GM12865 (cell line): ENCODE data around the gene RADIL.
A peak's percentile ranks its signal among the peaks of the same experiment; 100 is the strongest.

Experiments
- DNase-seq: peaks from one replicate; pipeline ENCODE4 v3.0.0; 2010; ENCODE audit warnings: low read depth
- H3K4me3 ChIP-seq: 2 replicates; pipeline ENCODE4 v1.5.1; 2011; ENCODE audit warnings: mild to moderate bottlenecking, low read depth, low read length, control low read depth
- CTCF ChIP-seq: IDR thresholded peaks from 2 replicates; pipeline ENCODE4 v1.5.1; 2011; ENCODE audit warnings: low read length, control low read depth, low read depth, inconsistent platforms; ENCODE audit not compliant: insufficient read depth; ENCODE audit errors: missing control alignments

The RADIL gene

DNA sequence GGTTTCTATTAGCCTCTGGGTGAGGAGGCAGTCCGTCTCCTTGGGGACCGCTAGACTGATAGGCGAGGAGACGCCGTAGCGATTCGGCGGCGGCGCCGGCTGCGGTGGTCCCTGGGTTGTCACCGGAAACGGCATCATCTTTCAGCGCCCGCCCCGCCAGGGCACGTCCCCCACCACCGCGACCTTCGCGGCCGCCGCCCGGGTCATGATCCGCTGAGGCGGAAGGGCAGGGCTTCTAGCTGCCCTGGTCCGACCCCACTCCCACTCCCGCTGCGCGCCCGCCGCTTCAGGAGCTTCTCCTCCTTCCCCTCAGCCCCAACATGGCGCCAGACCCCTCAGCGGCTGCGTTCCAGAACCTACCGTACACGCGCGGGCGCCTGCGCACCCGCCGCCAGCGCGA, 21.8 kb downstream of the RADIL start, which contains the start of gene PAPOLB:
TSS of gene PAPOLB (minus strand) at position 358 of the 400 bp plus-strand sequence. CDS start at position 138, 220 bp downstream.
- DNase-seq, result peak; percentile 22
- no peak for TF ChIP-seq CTCF
- H3K4me3 ChIP-seq, result peak within 1 kb of the TSS; percentile 32

DNA sequence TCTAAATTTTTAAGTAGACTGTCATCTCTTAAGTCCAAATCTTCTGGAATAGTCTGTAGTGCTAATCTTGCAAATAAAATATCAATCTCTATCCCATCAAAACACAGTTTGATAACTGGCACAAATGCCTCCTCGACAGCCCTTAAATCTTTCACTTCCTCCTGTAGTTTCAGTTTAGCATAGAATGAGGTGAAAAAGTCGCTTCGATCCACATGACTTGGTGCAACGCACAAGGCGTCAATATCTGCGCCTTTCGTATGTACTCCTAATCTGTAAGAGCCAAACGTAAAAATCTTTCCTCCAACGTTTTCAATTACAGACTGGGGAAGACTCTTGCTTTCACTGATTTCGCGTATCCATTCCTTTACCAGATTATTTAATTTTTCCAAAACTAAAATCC, 22.3 kb downstream of the RADIL start:
- peak overlapping the region; percentile 11 for H3K4me3 ChIP-seq
- no peak for TF ChIP-seq CTCF
- DNase-seq, result peak; percentile 24

GRCh38 chr7:4857189-4857588, 26.3 kb downstream of the RADIL start:
- no peak for TF ChIP-seq CTCF
- no peak for DNase-seq
- no peak overlapping the region for H3K4me3 ChIP-seq

DNA sequence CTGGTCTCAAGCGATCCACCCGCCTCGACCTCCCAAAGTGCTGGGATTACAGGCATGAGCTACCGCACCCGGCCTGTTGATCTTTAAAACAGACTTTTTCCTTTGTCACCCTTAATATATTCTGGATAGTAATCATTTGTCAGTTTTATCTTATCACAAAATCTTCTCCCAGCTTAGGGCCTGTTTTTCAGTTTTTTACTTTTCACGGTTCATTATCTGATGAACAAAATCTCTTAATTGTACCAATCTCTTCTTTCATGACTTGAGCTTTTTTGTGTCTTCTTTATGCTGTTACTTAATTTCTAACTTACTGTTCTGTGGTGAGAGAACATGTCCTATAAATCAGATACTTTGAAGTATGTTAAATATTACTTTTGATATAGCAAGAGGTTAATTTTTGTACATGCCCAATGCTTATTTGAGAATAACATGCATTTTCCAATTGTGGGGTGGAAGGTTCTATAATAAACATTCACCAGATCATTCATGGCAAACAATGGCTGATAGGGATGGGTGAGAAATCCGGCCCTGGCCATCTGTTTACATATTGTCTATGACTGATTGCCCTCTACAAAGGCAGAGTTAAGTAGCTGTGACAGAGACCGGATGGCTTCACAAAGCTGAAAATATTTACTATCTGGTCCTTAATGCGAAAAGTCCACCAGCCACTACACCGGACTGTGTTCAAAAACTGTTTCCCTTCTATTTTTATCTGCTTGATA, 27.0 kb downstream of the RADIL start:
- DNase-seq, result no peak
- no peak for TF ChIP-seq CTCF

DNA sequence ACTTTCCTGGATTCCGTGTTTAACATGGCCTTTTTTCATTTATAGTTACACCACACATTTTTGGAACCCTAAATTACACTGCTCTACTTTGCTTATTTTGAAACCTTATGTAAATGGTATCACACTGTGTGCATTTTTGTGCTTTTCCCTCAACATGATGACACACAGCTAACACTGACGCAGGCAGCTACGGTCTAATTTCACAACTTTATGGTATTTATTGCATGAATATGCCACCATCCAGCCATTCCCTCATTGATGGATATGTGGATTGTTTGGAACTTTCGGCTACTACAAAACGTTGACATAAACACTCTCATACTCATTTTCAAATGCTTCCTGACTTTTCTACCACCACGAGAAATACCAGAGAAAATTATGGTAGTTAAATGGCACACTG, 28.6 kb downstream of the RADIL start:
- DNase-seq, result no peak
- no peak for TF ChIP-seq CTCF
- H3K4me3 ChIP-seq, result no peak overlapping the region

More for the DNA sequence above, 27.0 kb downstream of the RADIL start:
- no peak overlapping the region for H3K4me3 ChIP-seq

GRCh38 chr7:4851459-4852422, 31.8 kb downstream of the RADIL start:
- no peak overlapping the region for H3K4me3 ChIP-seq
- no peak for DNase-seq

More at GRCh38 chr7:4851459-4852422, 31.8 kb downstream of the RADIL start:
- TF ChIP-seq CTCF, result no peak
